WTC11 (cell line): ENCODE results near the gene TEKT1. TPM values are rescaled to one million over a fixed set of nuclear protein-coding genes. Genes with fewer than 3 reads are reported as not detected.

Experiments used
- ATAC-seq: fragments of 200-7000 bp; cut with Tn5 transposase; 2 replicates; pipeline ENCODE4 v1.10.0; 2021; ENCODE audit warnings: mild to moderate bottlenecking, moderate library complexity
- CTCF ChIA-PET: fragments of 300-600 bp; sonication (Branson Sonifier 250); formaldehyde crosslinking; loops from one replicate; lab custom pipeline; 2021; ENCODE audit warnings: antibody characterized with exemption; lab: Charles Lee
- POLR2A ChIA-PET: fragments of 350-600 bp; sonication (Branson Sonifier 250); formaldehyde crosslinking; loops from one replicate; lab custom pipeline; 2021; ENCODE audit warnings: antibody characterized with exemption; lab: Charles Lee
- DNase-seq: peaks from one replicate; pipeline ENCODE4 v3.0.0; 2021; ENCODE audit warnings: low spot score
- H3K27ac Mint-ChIP-seq: 2 replicates; pipeline ENCODE4 v1.8.0; 2021; ENCODE audit warnings: mixed read lengths
- H3K27me3 Mint-ChIP-seq: 2 replicates; pipeline ENCODE4 v1.8.0; 2021; ENCODE audit warnings: low read depth, mild to moderate bottlenecking, moderate library complexity, mixed read lengths
- H3K36me3 Mint-ChIP-seq: 2 replicates; pipeline ENCODE4 v1.8.0; 2021; ENCODE audit warnings: mixed read lengths
- H3K4me1 Mint-ChIP-seq: 2 replicates; pipeline ENCODE4 v1.8.0; 2022; ENCODE audit warnings: mixed read lengths
- H3K4me3 Mint-ChIP-seq: 2 replicates; pipeline ENCODE4 v1.8.0; 2021; ENCODE audit warnings: mild to moderate bottlenecking, moderate library complexity, mixed read lengths
- H3K9me3 Mint-ChIP-seq: 2 replicates; pipeline ENCODE4 v1.8.0; 2021; ENCODE audit warnings: mixed read lengths
- ARID4B ChIP-seq: sonication (generic); formaldehyde crosslinking; IDR thresholded peaks from 2 replicates; pipeline ENCODE4 v1.8.0; 2023; ENCODE audit warnings: missing genetic modification reagents, mild to moderate bottlenecking, borderline replicate concordance
- CREM ChIP-seq: sonication (generic); formaldehyde crosslinking; IDR thresholded peaks from 2 replicates; pipeline ENCODE4 v1.8.1; 2022; ENCODE audit warnings: mild to moderate bottlenecking, missing genetic modification reagents, moderate library complexity
- ESRRA ChIP-seq: sonication (generic); formaldehyde crosslinking; IDR thresholded peaks from 2 replicates; pipeline ENCODE4 v1.8.1; 2022; ENCODE audit warnings: mild to moderate bottlenecking, missing genetic modification reagents, borderline replicate concordance
- FOXK1 ChIP-seq: sonication (generic); formaldehyde crosslinking; IDR thresholded peaks from 2 replicates; pipeline ENCODE4 v1.8.0; 2022; ENCODE audit warnings: mild to moderate bottlenecking, moderate library complexity, missing genetic modification reagents
- HMGA2 ChIP-seq: fragments of 250-450 bp; sonication (Bioruptor Pico); IDR thresholded peaks from 2 replicates; pipeline ENCODE4 v1.4.0; 2021; ENCODE audit warnings: mild to moderate bottlenecking, moderate library complexity
- HMGXB4 ChIP-seq: sonication (generic); formaldehyde crosslinking; IDR thresholded peaks from 2 replicates; pipeline ENCODE4 v1.8.1; 2023; ENCODE audit warnings: mild to moderate bottlenecking, moderate library complexity, missing genetic modification reagents
- JUN ChIP-seq: sonication (generic); formaldehyde crosslinking; IDR thresholded peaks from 2 replicates; pipeline ENCODE4 v1.8.0; 2023; ENCODE audit warnings: mild to moderate bottlenecking, missing genetic modification reagents
- MLX ChIP-seq: sonication (generic); formaldehyde crosslinking; IDR thresholded peaks from 2 replicates; pipeline ENCODE4 v1.8.1; 2023; ENCODE audit warnings: mild to moderate bottlenecking, missing genetic modification reagents, moderate library complexity
- NFYB ChIP-seq: sonication (generic); formaldehyde crosslinking; conservative IDR thresholded peaks from 2 replicates; pipeline ENCODE4 v1.8.0; 2022; ENCODE audit warnings: low read depth, missing genetic modification reagents
- STAT6 ChIP-seq: sonication (generic); formaldehyde crosslinking; conservative IDR thresholded peaks from 2 replicates; pipeline ENCODE4 v1.8.1; 2023; ENCODE audit warnings: mild to moderate bottlenecking, low read depth, missing genetic modification reagents, moderate library complexity
- TEAD1 ChIP-seq: sonication (generic); formaldehyde crosslinking; IDR thresholded peaks from 2 replicates; pipeline ENCODE4 v1.8.0; 2022; ENCODE audit warnings: mild to moderate bottlenecking, missing genetic modification reagents
- TEAD4 ChIP-seq: sonication (generic); formaldehyde crosslinking; IDR thresholded peaks from 2 replicates; pipeline ENCODE4 v1.8.0; 2022; ENCODE audit warnings: mild to moderate bottlenecking, missing genetic modification reagents
- TP53 ChIP-seq: sonication (generic); formaldehyde crosslinking; IDR thresholded peaks from 2 replicates; pipeline ENCODE4 v1.8.1; 2023; ENCODE audit warnings: mild to moderate bottlenecking, missing genetic modification reagents
- ZNF532 ChIP-seq: fragments of 250-450 bp; sonication (Bioruptor Pico); IDR thresholded peaks from 2 replicates; pipeline ENCODE4 v1.9.0; 2021; ENCODE audit warnings: mild to moderate bottlenecking, borderline replicate concordance
- total RNA-seq: library from RNA; stranded (reverse); gene quantifications from 3 replicates; pipeline ENCODE4 v1.2.3, GENCODE V29; 2021
- TF ChIP-seq, protein P1 (sequence below): fragments of 250-450 bp; sonication (Bioruptor Pico); IDR thresholded peaks from 2 replicates; pipeline ENCODE4 v1.9.0; 2021; ENCODE audit warnings: moderate library complexity, mild to moderate bottlenecking, inconsistent platforms, borderline replicate concordance
- TF ChIP-seq, protein P2 (sequence below): sonication (generic); formaldehyde crosslinking; IDR thresholded peaks from 2 replicates; pipeline ENCODE4 v1.8.0; 2022; ENCODE audit warnings: mild to moderate bottlenecking, missing genetic modification reagents

The TEKT1 gene
- total RNA-seq, 1 experiment from 2014 or later: 0.37 TPM

GRCh38 chr17:6870841-6871240 lies 39.3 kb upstream of the TEKT1 start (continued):
- no peak for TF ChIP-seq CREM (CRISPR knock-in tag)
- no peak for TF ChIP-seq TEAD1 (CRISPR knock-in tag)
- no peak for TF ChIP-seq MLX
- no peak for TF ChIP-seq STAT6

GRCh38 chr17:6868582-6868981 lies 37.1 kb upstream of the TEKT1 start:
- POLR2A ChIA-PET: no interaction called here

More at GRCh38 chr17:6868582-6868981, 37.1 kb upstream of the TEKT1 start:
- no peak overlapping the region for H3K27ac Mint-ChIP-seq
- CTCF ChIA-PET: interaction anchor here (1.2 to 1.4 kb wide), 2 partner anchors 15 to 26 kb away, joined by 4 read pairs; no protein-coding TSS in a partner anchor
- ATAC-seq (no peak), DNase-seq (no peak)
- no peaks in the 10 kb centered on the region for H3K4me1 Mint-ChIP-seq
- H3K9me3 Mint-ChIP-seq: 0 out of 2 replicates have a peak, but pooled peaks cover 7% of the 10 kb centered on the region
- peaks cover 8% of the 10 kb centered on the region; the same call in 1 of the 2 replicates for H3K36me3 Mint-ChIP-seq
- TF ChIP-seq FOXK1 (CRISPR knock-in tag): no peak
- TF ChIP-seq TP53 (CRISPR knock-in tag): no peak
- no peak for TF ChIP-seq HMGA2 (CRISPR knock-in tag)
- TF ChIP-seq ZNF532: no peak
- no peak for TF ChIP-seq ESRRA (CRISPR knock-in tag)
- no peak for TF ChIP-seq TEAD4 (CRISPR knock-in tag)
- TF ChIP-seq, protein P1, sequence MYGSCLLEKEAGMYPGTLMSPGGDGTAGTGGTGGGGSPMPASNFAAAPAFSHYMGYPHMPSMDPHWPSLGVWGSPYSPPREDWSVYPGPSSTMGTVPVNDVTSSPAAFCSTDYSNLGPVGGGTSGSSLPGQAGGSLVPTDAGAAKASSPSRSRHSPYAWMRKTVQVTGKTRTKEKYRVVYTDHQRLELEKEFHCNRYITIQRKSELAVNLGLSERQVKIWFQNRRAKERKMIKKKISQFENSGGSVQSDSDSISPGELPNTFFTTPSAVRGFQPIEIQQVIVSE (CRISPR knock-in tag): no peak
- TF ChIP-seq, protein P2, sequence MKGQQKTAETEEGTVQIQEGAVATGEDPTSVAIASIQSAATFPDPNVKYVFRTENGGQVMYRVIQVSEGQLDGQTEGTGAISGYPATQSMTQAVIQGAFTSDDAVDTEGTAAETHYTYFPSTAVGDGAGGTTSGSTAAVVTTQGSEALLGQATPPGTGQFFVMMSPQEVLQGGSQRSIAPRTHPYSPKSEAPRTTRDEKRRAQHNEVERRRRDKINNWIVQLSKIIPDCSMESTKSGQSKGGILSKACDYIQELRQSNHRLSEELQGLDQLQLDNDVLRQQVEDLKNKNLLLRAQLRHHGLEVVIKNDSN: no peak
- TF ChIP-seq JUN (CRISPR knock-in tag): no peak
- no peak for TF ChIP-seq NFYB (CRISPR knock-in tag)
- no peak for TF ChIP-seq HMGXB4
- TF ChIP-seq ARID4B (CRISPR knock-in tag): no peak
- no peaks in the 10 kb centered on the region; the same call in 1 of the 2 replicates for H3K27me3 Mint-ChIP-seq
- no peak overlapping the region for H3K4me3 Mint-ChIP-seq
